Caco-2 (cell line): Measurements from ENCODE around the gene NIP7. TPM values are rescaled to one million over a fixed set of nuclear protein-coding genes. Genes with fewer than 3 reads are reported as not detected.

Experiments used
- BruUV-seq: library from RNA; stranded (reverse); fragments of 400-500 nt; replicated peaks from 2 replicates; lab custom pipeline; 2021; lab: Mats Ljungman, UMichigan
- CTCF ChIA-PET: fragments of 300-600 bp; sonication (Branson Sonifier 250); formaldehyde crosslinking; loops from one replicate; lab custom pipeline; 2022; ENCODE audit warnings: antibody characterized with exemption; lab: Charles Lee
- POLR2A ChIA-PET: fragments of 300-600 bp; sonication (Branson Sonifier 250); formaldehyde crosslinking; loops from one replicate; lab custom pipeline; 2022; ENCODE audit warnings: antibody characterized with exemption; lab: Charles Lee
- DNase-seq, 2 experiments: peaks; one replicate each; pipeline versions ENCODE4 v3.0.0 to v3.0.0-alpha.2; 2020 to 2022
- H3K27me3 ChIP-seq: replicated peaks from 2 replicates; pipeline ENCODE4 v1.6.0; 2011; ENCODE audit warnings: low read length; ENCODE audit not compliant: control insufficient read depth, insufficient read depth
- H3K36me3 ChIP-seq: 2 replicates; pipeline ENCODE4 v1.5.1; 2011; ENCODE audit warnings: low read length; ENCODE audit not compliant: control insufficient read depth, insufficient read depth
- H3K4me1 ChIP-seq: fragments of 250-450 bp; sonication (Bioruptor Pico); 2 replicates; pipeline ENCODE4 v1.5.1; 2020; ENCODE audit warnings: mild to moderate bottlenecking
- H3K4me3 ChIP-seq: 2 replicates; pipeline ENCODE4 v1.5.1; 2011; ENCODE audit warnings: low read depth, mild to moderate bottlenecking, control low read depth, low read length
- H3K9me3 ChIP-seq: fragments of 250-450 bp; sonication (Bioruptor Pico); 2 replicates; pipeline ENCODE4 v1.5.1; 2020; ENCODE audit warnings: mild to moderate bottlenecking, moderate library complexity
- H3K27ac Mint-ChIP-seq: one replicate; pipeline ENCODE4 v1.8.0; 2022; ENCODE audit warnings: mixed read lengths; ENCODE audit not compliant: unreplicated experiment
- H3K27me3 Mint-ChIP-seq: one replicate; pipeline ENCODE4 v1.8.0; 2022; ENCODE audit warnings: mixed read lengths; ENCODE audit not compliant: insufficient read depth, unreplicated experiment
- H3K36me3 Mint-ChIP-seq: one replicate; pipeline ENCODE4 v1.8.0; 2022; ENCODE audit warnings: mild to moderate bottlenecking, mixed read lengths; ENCODE audit not compliant: insufficient read depth, unreplicated experiment
- H3K4me1 Mint-ChIP-seq: one replicate; pipeline ENCODE4 v1.8.0; 2022; ENCODE audit warnings: low read depth, mixed read lengths; ENCODE audit not compliant: unreplicated experiment
- H3K4me3 Mint-ChIP-seq: one replicate; pipeline ENCODE4 v1.8.0; 2022; ENCODE audit warnings: mild to moderate bottlenecking, moderate library complexity, mixed read lengths; ENCODE audit not compliant: unreplicated experiment
- H3K9me3 Mint-ChIP-seq: one replicate; pipeline ENCODE4 v1.8.0; 2022; ENCODE audit warnings: mixed read lengths; ENCODE audit not compliant: unreplicated experiment
- intact Hi-C: fragments of 100-400 bp; cut with micrococcal nuclease; formaldehyde crosslinking; loops from one replicate; pipeline ENCODE4 v1.10.0; 2022; ENCODE audit not compliant: unreplicated experiment
- total RNA-seq: library from RNA; stranded (reverse); gene quantifications from 2 replicates; pipeline ENCODE4 v1.2.3, GENCODE V29; 2022
- TF ChIP-seq, protein P1 (sequence below), 2 experiments: fragments of 200-600 bp in 1 of 2; IDR thresholded peaks; 1 replicate in 1 of 2; 2 replicates in 1 of 2; pipeline versions ENCODE4 v1.5.1 to v1.8.0; 2011 to 2022; ENCODE audit warnings: antibody characterized with exemption in 1 of 2, control low read depth in 1 of 2, inconsistent platforms in 1 of 2, low read depth in 1 of 2, low read length in 1 of 2, mild to moderate bottlenecking in 1 of 2, moderate library complexity in 1 of 2; ENCODE audit not compliant: insufficient read depth in 1 of 2, severe bottlenecking in 1 of 2, unreplicated experiment in 1 of 2

Gene NIP7
- total RNA-seq, 1 experiment from 2014 or later, result 65.6 TPM

DNA sequence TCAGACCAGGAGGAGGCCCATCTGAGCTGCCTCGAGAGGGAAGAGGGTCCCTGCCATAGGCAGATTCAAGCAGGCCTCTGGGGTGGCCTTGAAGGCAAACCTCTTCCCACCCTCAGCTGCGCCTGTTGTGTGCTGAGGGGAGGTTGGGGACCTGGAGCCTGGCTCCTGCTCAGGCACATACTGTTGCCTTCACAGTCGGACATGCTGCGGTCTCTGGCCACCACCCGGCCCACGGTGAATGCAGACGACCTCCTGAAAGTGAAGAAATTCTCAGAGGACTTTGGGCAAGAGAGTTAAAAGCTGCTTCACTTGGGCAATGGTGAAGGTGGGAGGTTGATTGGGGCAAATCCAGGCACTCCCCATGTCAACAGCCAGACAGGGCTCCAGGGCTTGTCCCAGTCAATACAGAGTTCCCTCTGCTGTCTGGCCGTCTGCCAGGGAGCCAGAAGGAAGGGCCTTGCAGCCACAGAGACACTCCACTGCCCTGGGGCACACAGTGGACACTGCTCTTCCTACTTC is 15.5 kb upstream of the NIP7 start:
- H3K9me3 ChIP-seq, result no peaks in the 10 kb centered on the region
- Mint-ChIP-seq H3K27ac (no peak overlapping the region), H3K27me3 (no peaks in the 10 kb centered on the region), H3K4me3 (no peak overlapping the region), H3K4me1 (peaks cover 29% of the 10 kb centered on the region), H3K9me3 (no peaks in the 10 kb centered on the region), H3K36me3 (peaks cover 97% of the 10 kb centered on the region)
- H3K27me3 ChIP-seq, result no peaks in the 10 kb centered on the region
- DNase-seq, result no peak
- POLR2A ChIA-PET, result no interaction called here
- no TSS peak for BruUV-seq
- intact Hi-C loops, result no loop called here
- peaks cover 22% of the 10 kb centered on the region for H3K4me1 ChIP-seq
- TF ChIP-seq, protein P1, sequence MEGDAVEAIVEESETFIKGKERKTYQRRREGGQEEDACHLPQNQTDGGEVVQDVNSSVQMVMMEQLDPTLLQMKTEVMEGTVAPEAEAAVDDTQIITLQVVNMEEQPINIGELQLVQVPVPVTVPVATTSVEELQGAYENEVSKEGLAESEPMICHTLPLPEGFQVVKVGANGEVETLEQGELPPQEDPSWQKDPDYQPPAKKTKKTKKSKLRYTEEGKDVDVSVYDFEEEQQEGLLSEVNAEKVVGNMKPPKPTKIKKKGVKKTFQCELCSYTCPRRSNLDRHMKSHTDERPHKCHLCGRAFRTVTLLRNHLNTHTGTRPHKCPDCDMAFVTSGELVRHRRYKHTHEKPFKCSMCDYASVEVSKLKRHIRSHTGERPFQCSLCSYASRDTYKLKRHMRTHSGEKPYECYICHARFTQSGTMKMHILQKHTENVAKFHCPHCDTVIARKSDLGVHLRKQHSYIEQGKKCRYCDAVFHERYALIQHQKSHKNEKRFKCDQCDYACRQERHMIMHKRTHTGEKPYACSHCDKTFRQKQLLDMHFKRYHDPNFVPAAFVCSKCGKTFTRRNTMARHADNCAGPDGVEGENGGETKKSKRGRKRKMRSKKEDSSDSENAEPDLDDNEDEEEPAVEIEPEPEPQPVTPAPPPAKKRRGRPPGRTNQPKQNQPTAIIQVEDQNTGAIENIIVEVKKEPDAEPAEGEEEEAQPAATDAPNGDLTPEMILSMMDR (IDR thresholded peaks at IDR 0.05; ENCODE audit: insufficient read depth in 1 of 2, low read depth in 1 of 2, low read length in 1 of 2, severe bottlenecking in 1 of 2, unreplicated experiment in 1 of 2), result no peak
- H3K4me3 ChIP-seq, result no peak overlapping the region
- CTCF ChIA-PET, result interaction anchor here (0.5 kb wide), 1 partner anchor 12 kb away, joined by 5 read pairs; no protein-coding TSS in a partner anchor
- H3K36me3 ChIP-seq, result peaks cover 23% of the 10 kb centered on the region

DNA sequence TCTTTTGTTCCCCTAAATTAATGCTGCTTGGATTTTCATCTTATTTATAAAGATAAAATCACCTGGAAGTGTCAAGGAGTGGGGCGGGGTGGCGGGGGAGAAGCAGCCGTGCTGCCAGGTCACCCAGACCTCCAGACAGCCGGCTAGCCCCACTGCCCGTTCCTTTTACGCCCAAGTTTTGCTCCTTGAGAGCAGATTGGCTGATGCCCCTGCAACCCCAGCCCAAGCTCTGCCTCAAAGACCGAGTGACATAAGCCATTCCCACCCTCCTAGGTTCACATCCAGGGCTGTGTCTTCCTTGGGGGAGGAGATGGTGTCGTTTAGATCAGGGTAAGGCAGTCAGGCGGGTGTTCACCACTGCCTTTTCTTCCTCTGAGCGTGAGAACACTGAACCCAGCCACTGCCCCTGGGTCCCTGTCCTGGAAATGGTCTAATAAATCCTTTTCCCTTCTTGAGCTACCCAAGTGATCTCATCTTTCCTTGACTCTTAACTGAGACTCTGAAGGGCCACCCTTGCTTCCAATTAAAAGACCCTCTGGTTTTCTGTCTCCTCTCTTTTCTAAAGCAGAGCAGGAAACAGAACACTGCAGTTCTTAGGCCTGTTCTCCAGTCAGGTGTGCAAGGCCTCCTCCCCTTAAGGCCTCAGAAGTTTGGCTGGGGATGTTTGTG is 14.9 kb upstream of the NIP7 start:
- peaks cover 31% of the 10 kb centered on the region for H3K4me1 Mint-ChIP-seq
- TSS peak; percentile 67 for BruUV-seq
- no peaks in the 10 kb centered on the region for H3K9me3 ChIP-seq
- peak overlapping the region; percentile 6 for H3K4me3 Mint-ChIP-seq
- no peak for DNase-seq
- no peak overlapping the region for H3K27ac Mint-ChIP-seq
- H3K27me3 Mint-ChIP-seq, result no peaks in the 10 kb centered on the region
- H3K4me3 ChIP-seq, result no peak overlapping the region
- peaks cover 26% of the 10 kb centered on the region for H3K4me1 ChIP-seq
- H3K36me3 Mint-ChIP-seq, result peaks cover 97% of the 10 kb centered on the region
- CTCF ChIA-PET, result interaction anchor here (0.9 kb wide), 1 partner anchor 137 kb away, joined by 4 read pairs; no protein-coding TSS in a partner anchor
- intact Hi-C loops, result no loop called here
- H3K27me3 ChIP-seq, result no peaks in the 10 kb centered on the region
- POLR2A ChIA-PET, result interaction anchor here (0.6 kb wide), 1 partner anchor 61 kb away, joined by 3 read pairs; no protein-coding TSS in a partner anchor
- TF ChIP-seq, protein P1 (IDR thresholded peaks at IDR 0.05; ENCODE audit: insufficient read depth in 1 of 2, low read depth in 1 of 2, low read length in 1 of 2, severe bottlenecking in 1 of 2, unreplicated experiment in 1 of 2), result no peak
- H3K36me3 ChIP-seq, result peaks cover 22% of the 10 kb centered on the region
- no peaks in the 10 kb centered on the region for H3K9me3 Mint-ChIP-seq

DNA sequence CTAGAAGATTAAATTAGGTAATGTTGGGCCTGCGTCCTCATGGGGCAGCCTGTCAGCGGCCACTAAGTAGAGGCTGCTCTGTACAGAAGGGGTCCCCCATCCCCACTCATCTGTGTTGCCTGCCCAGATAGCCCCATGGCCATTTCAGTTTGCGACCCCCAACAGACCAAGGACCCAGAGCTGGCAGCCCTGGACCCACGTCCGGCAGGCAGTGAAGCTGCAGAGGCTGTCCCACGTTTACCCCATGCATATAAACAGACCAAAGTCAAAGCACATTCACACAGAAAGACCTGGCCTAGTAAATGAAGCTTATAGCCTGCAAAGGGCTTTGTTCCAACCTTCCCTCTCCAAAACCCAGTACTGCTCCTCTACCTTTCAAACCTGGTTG is 13.8 kb upstream of the NIP7 start:
- no TSS peak for BruUV-seq
- Histone ChIP-seq H3K36me3 (peaks cover 19% of the 10 kb centered on the region), H3K27me3 (no peaks in the 10 kb centered on the region), H3K4me1 (peaks cover 26% of the 10 kb centered on the region), H3K9me3 (no peaks in the 10 kb centered on the region), H3K4me3 (no peak overlapping the region)
- Mint-ChIP-seq H3K9me3 (no peaks in the 10 kb centered on the region), H3K36me3 (peaks cover 100% of the 10 kb centered on the region), H3K27ac (peak overlapping the region; percentile 70), H3K4me1 (peaks cover 31% of the 10 kb centered on the region), H3K4me3 (peak overlapping the region; percentile 56), H3K27me3 (no peaks in the 10 kb centered on the region)
- intact Hi-C loops, result no loop called here
- DNase-seq, result peak in 1 of 2 experiments; percentile 29
- TF ChIP-seq, protein P1 (IDR thresholded peaks at IDR 0.05; ENCODE audit: insufficient read depth in 1 of 2, low read depth in 1 of 2, low read length in 1 of 2, severe bottlenecking in 1 of 2, unreplicated experiment in 1 of 2), result no peak
- POLR2A ChIA-PET, result interaction anchor here (0.6 to 1.7 kb wide), 2 partner anchors 8 to 193 kb away, joined by 3 to 7 read pairs; no protein-coding TSS in a partner anchor
- CTCF ChIA-PET, result interaction anchor here (0.9 to 1.4 kb wide), 2 partner anchors 138 to 175 kb away, joined by 4 read pairs; no protein-coding TSS in a partner anchor
